ENCODE measurements around the gene SDCBP2.

Gene SDCBP2

DNA sequence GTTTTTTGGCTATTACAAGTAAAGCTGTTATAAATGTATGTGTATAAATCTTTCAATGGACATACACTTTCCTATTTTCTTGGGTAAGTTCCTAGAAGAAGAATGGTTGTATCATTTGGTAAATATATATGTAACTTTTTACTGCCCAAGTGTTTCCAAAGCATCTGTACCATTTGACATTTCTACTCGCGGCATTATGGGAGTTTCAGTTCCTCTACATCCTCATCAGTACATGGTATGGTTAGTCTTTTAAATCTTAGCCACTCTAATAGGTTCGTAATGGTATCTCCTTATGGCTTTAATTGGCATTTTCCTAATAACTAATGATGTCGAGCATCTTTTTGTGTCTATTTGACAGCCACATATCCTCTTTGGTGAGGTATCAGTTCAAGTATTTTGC, 49.9 kb downstream of the SDCBP2 start:
- H3K36me3 ChIP-seq (replicated peaks), result no peaks in the 10 kb centered on the region
- no peaks in the 10 kb centered on the region for H3K27me3 ChIP-seq (replicated peaks)
- H3K27ac ChIP-seq, result no peak overlapping the region
- in situ Hi-C loops (cut with HindIII; ENCODE audit: low pct_ligation_motif_present, low sequenced_read_pairs), result no loop called here
- TF ChIP-seq, protein P1, sequence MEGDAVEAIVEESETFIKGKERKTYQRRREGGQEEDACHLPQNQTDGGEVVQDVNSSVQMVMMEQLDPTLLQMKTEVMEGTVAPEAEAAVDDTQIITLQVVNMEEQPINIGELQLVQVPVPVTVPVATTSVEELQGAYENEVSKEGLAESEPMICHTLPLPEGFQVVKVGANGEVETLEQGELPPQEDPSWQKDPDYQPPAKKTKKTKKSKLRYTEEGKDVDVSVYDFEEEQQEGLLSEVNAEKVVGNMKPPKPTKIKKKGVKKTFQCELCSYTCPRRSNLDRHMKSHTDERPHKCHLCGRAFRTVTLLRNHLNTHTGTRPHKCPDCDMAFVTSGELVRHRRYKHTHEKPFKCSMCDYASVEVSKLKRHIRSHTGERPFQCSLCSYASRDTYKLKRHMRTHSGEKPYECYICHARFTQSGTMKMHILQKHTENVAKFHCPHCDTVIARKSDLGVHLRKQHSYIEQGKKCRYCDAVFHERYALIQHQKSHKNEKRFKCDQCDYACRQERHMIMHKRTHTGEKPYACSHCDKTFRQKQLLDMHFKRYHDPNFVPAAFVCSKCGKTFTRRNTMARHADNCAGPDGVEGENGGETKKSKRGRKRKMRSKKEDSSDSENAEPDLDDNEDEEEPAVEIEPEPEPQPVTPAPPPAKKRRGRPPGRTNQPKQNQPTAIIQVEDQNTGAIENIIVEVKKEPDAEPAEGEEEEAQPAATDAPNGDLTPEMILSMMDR (IDR thresholded peaks at IDR 0.05; ENCODE audit: low read depth, low read length, missing control alignments), result no peak
- DNase-seq, result no peak
- no peak overlapping the region for H3K4me3 ChIP-seq (ENCODE audit: low read depth, low read length)

- Histone ChIP-seq H3K4me3 (ENCODE audit: low read depth, low read length) (no peak overlapping the region), H3K36me3 (replicated peaks) (no peaks in the 10 kb centered on the region), H3K27me3 (replicated peaks) (no peaks in the 10 kb centered on the region), H3K27ac (no peak overlapping the region)
- DNase-seq, result no peak
- in situ Hi-C loops (cut with HindIII; ENCODE audit: low pct_ligation_motif_present, low sequenced_read_pairs), result no loop called here
- TF ChIP-seq, protein P1 (IDR thresholded peaks at IDR 0.05; ENCODE audit: low read depth, low read length, missing control alignments), result no peak
These were observed 51.2 kb downstream of the SDCBP2 start for GRCh38 chr20:1277529-1278322.

GRCh38 chr20:1275919-1276318, 53.0 kb downstream of the SDCBP2 start:
- DNase-seq, result no peak
- in situ Hi-C loops (cut with HindIII; ENCODE audit: low pct_ligation_motif_present, low sequenced_read_pairs), result no loop called here
- Histone ChIP-seq H3K36me3 (replicated peaks) (no peaks in the 10 kb centered on the region), H3K4me3 (ENCODE audit: low read depth, low read length) (no peak overlapping the region), H3K27me3 (replicated peaks) (no peaks in the 10 kb centered on the region), H3K27ac (no peak overlapping the region)
- TF ChIP-seq, protein P1 (IDR thresholded peaks at IDR 0.05; ENCODE audit: low read depth, low read length, missing control alignments), result no peak

- Histone ChIP-seq H3K27me3 (replicated peaks) (no peaks in the 10 kb centered on the region), H3K36me3 (replicated peaks) (no peaks in the 10 kb centered on the region), H3K27ac (no peak overlapping the region), H3K4me3 (ENCODE audit: low read depth, low read length) (no peak overlapping the region)
- TF ChIP-seq, protein P1 (IDR thresholded peaks at IDR 0.05; ENCODE audit: low read depth, low read length, missing control alignments), result no peak
- in situ Hi-C loops (cut with HindIII; ENCODE audit: low pct_ligation_motif_present, low sequenced_read_pairs), result no loop called here
- no peak for DNase-seq
These were observed 54.2 kb downstream of the SDCBP2 start for GRCh38 chr20:1274485-1275311.

DNA sequence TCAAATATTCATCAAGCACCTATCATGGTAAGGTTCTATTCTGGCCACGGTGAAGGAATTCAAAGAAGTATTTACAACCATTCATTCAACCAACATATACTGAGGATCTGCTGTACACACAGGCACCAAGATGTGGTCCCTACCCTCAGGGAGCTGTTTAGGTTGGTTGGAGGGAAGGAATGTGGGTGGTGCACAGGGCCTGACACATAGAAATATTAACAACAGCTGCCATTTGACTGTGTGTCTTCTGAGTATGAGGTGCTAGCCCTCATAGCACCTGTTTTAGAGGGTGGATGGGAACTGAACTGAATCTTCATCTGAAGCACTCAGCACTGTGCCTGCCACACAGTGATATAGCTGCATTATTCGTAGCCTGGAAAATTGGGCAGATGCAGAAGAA, 55.6 kb downstream of the SDCBP2 start:
- H3K27ac ChIP-seq, result no peak overlapping the region
- in situ Hi-C loops (cut with HindIII; ENCODE audit: low pct_ligation_motif_present, low sequenced_read_pairs), result no loop called here

More for the DNA sequence above, 55.6 kb downstream of the SDCBP2 start:
- no peak overlapping the region for H3K4me3 ChIP-seq (ENCODE audit: low read depth, low read length)
- TF ChIP-seq, protein P1 (IDR thresholded peaks at IDR 0.05; ENCODE audit: low read depth, low read length, missing control alignments), result no peak
- no peaks in the 10 kb centered on the region for H3K27me3 ChIP-seq (replicated peaks)
- no peaks in the 10 kb centered on the region for H3K36me3 ChIP-seq (replicated peaks)
- DNase-seq, result no peak
